ENCODE data around the gene RHOD.

Gene RHOD

DNA sequence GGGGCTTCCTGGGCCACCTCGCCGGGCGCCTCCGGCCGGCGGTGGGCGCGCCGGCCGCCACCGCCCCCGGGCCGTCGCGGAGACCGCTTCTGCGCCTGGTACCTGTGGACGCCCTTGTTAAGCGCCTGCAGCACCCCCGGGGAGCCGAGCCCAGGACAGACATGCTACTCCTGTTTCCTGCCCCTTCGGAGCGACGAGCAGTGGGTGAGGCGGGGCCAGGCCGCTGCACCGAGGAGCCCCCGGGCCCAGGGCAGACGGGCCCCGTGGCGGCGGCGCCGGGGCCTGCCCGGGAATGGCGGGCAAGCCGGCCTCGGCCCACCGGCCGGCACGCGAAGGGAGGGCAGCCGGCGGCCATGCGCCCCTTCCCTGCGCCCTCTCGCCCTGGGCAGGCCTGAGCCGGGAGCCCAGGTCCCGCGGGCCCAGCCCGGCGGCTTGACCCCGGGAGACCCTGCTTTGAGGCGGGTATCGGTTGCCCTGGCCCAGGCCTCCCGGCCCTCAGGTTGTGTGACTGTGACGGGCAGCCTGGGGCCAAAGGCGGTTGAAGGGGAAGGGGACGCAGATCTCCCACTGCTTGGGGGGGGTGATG is 61.6 kb downstream of the RHOD start:
- DNase-seq: no peak

DNA sequence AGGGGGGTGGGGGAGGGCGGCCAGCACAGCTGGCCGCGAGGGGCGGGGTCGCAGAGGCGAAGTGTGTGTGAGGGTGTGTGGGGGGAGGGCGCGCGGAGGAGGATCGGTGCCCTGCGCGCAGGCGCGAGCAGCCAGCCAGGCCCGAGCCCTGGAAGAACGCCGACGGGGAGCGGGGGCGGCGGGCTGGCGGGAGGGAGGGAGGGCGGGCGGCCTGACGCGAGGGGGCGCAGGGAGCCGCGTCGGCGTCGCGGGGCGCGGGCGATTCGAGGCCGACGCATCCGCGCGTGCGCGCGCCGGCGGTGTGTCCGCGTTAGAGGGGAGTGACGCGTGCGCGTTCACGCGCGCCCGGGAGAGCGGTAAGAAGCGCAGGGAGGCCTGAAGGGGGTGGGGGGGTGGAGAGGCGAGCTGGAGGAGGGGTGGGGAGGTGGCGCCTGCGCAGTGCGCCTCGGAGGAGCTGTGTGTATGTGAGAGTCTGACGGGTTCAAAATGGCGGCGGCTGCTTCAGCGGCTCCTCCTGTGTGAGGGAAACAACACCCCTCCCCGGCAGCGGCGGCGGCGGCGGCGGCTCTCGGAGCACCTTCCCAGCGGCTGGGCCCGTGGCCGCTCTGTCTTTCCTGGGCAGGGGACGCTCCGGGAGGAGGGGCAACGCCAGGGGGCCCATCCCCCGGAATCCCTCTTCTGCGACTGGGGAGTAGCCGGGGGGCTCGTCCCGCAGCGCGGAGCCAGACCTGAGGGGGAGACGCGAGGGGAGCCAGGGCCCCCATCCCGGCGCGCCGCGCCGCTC is 62.3 kb downstream of the RHOD start, which contains the start of gene KDM2A:
KDM2A (plus strand) TSS at position 463 of the 784 bp plus-strand sequence. CDS start 2,054 bp downstream, outside the sequence.
- DNase-seq: peak; percentile 98

DNA sequence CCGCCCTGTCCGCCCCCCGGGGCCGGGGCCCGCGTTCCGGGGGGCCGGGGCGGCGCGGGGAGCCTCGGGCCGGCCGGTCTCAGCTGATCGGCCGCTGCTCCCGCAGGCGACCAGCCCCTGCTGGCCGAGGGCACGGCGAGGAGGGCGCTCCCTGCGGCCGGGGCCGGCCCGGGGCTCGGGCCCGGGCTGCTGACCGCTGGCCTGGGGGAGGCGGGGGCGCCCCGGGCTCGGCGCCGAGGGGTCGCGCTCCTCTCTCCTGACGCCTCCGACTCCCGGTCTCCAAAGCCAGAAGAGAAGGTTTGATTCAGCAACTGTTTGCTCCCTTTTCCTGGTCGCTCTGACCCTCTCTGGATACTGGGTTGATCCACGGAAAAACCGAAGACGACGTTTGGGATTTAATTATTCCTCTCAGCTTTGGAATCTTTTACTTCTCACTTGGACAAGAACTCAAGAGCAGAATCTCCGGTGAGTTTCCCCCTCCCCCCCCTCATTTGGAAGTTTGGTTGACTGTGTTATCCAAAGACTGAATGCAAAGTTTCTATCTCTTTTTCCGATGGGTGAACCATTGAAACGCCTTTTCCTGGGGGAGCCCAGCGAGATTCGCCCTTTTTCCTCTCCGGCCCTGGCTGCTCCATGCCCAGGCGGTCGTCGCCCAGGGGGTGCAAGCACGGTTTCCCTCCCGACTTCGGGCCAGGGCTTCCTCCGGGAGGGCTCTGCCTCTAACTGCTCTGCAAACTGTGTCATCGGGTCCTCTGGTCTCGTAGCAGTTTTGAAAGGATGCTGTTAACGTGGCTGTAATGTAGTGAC is 63.1 kb downstream of the RHOD start:
- no peak for DNase-seq

GRCh38 chr11:67120456-67120855 is 63.8 kb downstream of the RHOD start:
- no peak for DNase-seq

DNA sequence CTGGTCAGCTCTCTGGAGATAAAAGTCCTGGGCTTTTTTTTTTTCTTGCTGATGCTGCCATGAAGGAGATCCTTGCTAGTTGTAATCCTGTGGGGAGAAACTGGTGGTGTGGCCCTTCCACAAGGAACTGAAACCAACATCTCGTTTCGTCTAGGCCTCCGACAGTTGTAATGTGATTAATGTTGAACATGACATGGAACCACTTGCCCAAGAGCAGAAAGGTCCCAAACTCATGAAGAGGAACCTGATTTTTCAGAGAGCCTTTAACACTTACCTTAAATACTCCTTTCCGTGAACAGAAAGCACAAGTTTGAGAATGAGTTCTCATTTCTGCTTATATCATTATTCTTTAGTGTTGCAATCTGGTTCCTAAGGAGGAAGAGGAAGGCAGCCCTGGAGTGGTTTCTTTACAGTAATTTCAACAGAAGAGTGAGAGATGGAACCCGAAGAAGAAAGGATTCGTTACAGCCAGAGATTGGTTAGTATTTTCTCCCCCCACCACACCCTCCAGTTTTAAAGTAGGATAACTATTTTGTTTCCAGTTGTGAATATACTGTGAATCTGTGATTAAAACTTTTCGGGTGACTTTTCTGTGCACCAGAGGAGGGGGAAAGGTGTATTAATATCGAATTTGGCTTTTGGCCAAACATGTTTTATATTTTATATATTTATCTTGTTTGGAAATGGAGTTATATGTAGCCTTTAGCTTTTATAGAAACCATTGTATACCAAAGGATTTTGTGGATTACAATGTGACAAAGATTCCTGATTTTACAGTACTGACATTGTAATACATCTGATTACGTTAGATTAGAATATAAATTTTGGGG is 64.4 kb downstream of the RHOD start:
- DNase-seq: no peak

Data from GDM1 (cell line).